ENCODE measurements around the gene SLC17A2. TPM values are rescaled to one million over a fixed set of nuclear protein-coding genes. Genes with fewer than 3 reads are reported as not detected.
"Not testable (repeated sequence)": the region's sequence is repeated elsewhere in the genome, so short reads cannot be mapped to it uniquely, and the experiment has no call there.

SLC17A2 gene
- total RNA-seq, 1 donor from 2014 or later: not detected

GRCh38 chr6:25934156-25934555 is 3.7 kb upstream of the SLC17A2 start:
- peaks cover 5% of the 10 kb centered on the region for H3K4me1 Mint-ChIP-seq
- H3K4me3 Mint-ChIP-seq: no peak overlapping the region
- DNase-seq (ENCODE audit: low spot score in 2 of 2, unreplicated experiment in 2 of 2): no peak
- peaks cover 29% of the 10 kb centered on the region for H3K27me3 Mint-ChIP-seq (ENCODE audit: low read depth)
- TF ChIP-seq CTCF (IDR thresholded peaks at IDR 0.05; ENCODE audit: unreplicated experiment): no peak
- peaks cover 1% of the 10 kb centered on the region for H3K9me3 Mint-ChIP-seq
- no peaks in the 10 kb centered on the region for H3K36me3 Mint-ChIP-seq
- no peak overlapping the region for H3K27ac Mint-ChIP-seq

DNA sequence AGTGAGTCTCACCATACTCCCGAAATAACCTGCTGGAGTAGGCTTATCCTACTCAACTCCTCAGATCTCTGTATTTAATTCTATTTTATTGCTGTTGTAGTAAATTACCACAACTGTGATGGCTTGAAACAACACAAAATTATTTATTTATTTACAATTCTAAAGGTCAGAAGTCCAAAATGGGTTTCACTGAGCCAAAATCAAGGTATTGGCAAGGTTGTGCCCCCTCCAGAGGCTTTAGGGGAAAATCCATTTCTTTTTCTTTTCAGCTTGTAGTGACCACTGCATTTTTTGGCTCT is 869 bp upstream of the SLC17A2 start:
- no peak for TF ChIP-seq CTCF (IDR thresholded peaks at IDR 0.05; ENCODE audit: unreplicated experiment)

DNA sequence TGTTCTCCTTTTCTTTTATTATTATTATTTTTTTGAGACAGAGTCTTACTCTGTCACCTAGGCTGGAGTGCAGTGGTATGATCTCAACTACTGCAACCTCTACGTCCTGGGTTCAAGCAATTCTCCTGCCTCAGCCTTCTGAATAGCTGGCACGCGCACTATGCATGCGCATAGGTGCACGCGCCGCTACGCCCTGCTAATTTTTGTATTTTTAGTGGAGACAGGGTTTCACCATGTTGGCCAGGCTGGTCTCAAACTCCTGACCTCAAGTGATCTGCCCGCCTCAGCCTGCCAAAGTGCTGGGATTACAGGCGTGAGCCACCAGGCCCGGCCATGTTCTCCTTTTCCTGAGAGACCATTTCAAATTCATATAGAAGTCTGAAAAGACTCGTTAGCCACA is 706 bp downstream of the SLC17A2 start:
- H3K36me3 Mint-ChIP-seq; H3K4me1 Mint-ChIP-seq; H3K27ac Mint-ChIP-seq; H3K4me3 Mint-ChIP-seq; H3K9me3 Mint-ChIP-seq; DNase-seq (ENCODE audit: low spot score in 2 of 2, unreplicated experiment in 2 of 2): not testable (repeated sequence)
- peaks cover 33% of the 10 kb centered on the region for H3K27me3 Mint-ChIP-seq (ENCODE audit: low read depth)

More for the DNA sequence above, 869 bp upstream of the SLC17A2 start:
- Mint-ChIP-seq H3K4me3 (no peak overlapping the region), H3K36me3 (no peaks in the 10 kb centered on the region), H3K4me1 (no peaks in the 10 kb centered on the region), H3K27ac (no peak overlapping the region), H3K9me3 (no peaks in the 10 kb centered on the region), H3K27me3 (ENCODE audit: low read depth) (peaks cover 33% of the 10 kb centered on the region)
- DNase-seq (ENCODE audit: low spot score in 2 of 2, unreplicated experiment in 2 of 2): no peak

- peaks cover 7% of the 10 kb centered on the region for H3K4me1 Mint-ChIP-seq
- H3K36me3 Mint-ChIP-seq: no peaks in the 10 kb centered on the region
- no peak for DNase-seq (ENCODE audit: low spot score in 2 of 2, unreplicated experiment in 2 of 2)
- H3K9me3 Mint-ChIP-seq: no peaks in the 10 kb centered on the region
- H3K4me3 Mint-ChIP-seq: no peak overlapping the region
- H3K27ac Mint-ChIP-seq: no peak overlapping the region
- peaks cover 36% of the 10 kb centered on the region for H3K27me3 Mint-ChIP-seq (ENCODE audit: low read depth)
- TF ChIP-seq CTCF (IDR thresholded peaks at IDR 0.05; ENCODE audit: unreplicated experiment): no peak
These were observed 1.7 kb downstream of the SLC17A2 start for GRCh38 chr6:25928562-25929324.

DNA sequence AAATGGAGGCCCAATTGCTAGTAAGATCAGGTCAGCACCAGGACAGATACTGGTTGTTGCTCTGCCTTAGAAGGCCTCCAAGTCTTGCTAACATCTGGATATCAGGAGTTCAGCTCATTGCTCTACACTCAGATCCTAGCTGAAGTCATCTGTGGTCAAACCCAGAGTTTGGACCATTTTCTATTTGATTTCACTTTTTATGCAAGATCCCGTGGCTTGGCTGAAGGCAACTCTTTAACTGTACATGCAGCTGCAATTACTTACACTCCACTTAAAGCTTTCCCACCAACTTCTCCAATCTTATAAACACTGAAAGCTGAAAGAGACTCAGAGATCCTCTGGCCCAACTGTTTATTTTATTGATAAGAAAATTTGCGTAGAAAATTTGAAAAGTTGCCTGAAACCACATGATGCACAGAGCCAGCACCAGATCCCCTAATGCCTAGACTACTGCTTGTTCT is 2.7 kb downstream of the SLC17A2 start:
- Mint-ChIP-seq H3K4me1 (peaks cover 7% of the 10 kb centered on the region), H3K9me3 (no peaks in the 10 kb centered on the region), H3K4me3 (no peak overlapping the region), H3K27me3 (ENCODE audit: low read depth) (peaks cover 36% of the 10 kb centered on the region), H3K27ac (no peak overlapping the region), H3K36me3 (no peaks in the 10 kb centered on the region)
- TF ChIP-seq CTCF (IDR thresholded peaks at IDR 0.05; ENCODE audit: unreplicated experiment): no peak
- no peak for DNase-seq (ENCODE audit: low spot score in 2 of 2, unreplicated experiment in 2 of 2)

- no peak for TF ChIP-seq CTCF (IDR thresholded peaks at IDR 0.05; ENCODE audit: unreplicated experiment)
- no peak for DNase-seq (ENCODE audit: low spot score in 2 of 2, unreplicated experiment in 2 of 2)
These were observed 3.3 kb downstream of the SLC17A2 start for GRCh38 chr6:25927178-25927577.

More at GRCh38 chr6:25927178-25927577, 3.3 kb downstream of the SLC17A2 start:
- H3K9me3 Mint-ChIP-seq: no peaks in the 10 kb centered on the region
- H3K4me3 Mint-ChIP-seq: no peak overlapping the region
- peaks cover 39% of the 10 kb centered on the region for H3K27me3 Mint-ChIP-seq (ENCODE audit: low read depth)
- no peaks in the 10 kb centered on the region for H3K36me3 Mint-ChIP-seq
- peaks cover 7% of the 10 kb centered on the region for H3K4me1 Mint-ChIP-seq
- no peak overlapping the region for H3K27ac Mint-ChIP-seq
